ENCODE data around the gene TAC3.
"Not testable (repeated sequence)": the region's sequence is repeated elsewhere in the genome, so short reads cannot be mapped to it uniquely, and the experiment has no call there.

Gene TAC3

GRCh38 chr12:56990648-56991318 lies 25.5 kb downstream of the TAC3 start:
- FAIRE-seq (no peak), DNase-seq (ENCODE audit: insufficient read length, low spot score) (no peak)
- TF ChIP-seq TAF1 (IDR thresholded peaks at IDR 0.05; ENCODE audit: low read depth, low read length): no peak
- no peak for TF ChIP-seq PAX5 (IDR thresholded peaks at IDR 0.05; ENCODE audit: insufficient read depth, low read length, severe bottlenecking)
- TF ChIP-seq POU2F2 (IDR thresholded peaks at IDR 0.05; ENCODE audit: low read depth, low read length): no peak
- no peak for TF ChIP-seq POLR2A (IDR thresholded peaks at IDR 0.05; ENCODE audit: low read depth, low read length)
- no peak for TF ChIP-seq SPI1 (IDR thresholded peaks at IDR 0.05; ENCODE audit: low read depth, low read length)
- TF ChIP-seq POLR2AphosphoS5 (IDR thresholded peaks at IDR 0.05; ENCODE audit: low read depth, low read length): no peak

GRCh38 chr12:56989861-56990610 lies 26.3 kb downstream of the TAC3 start:
- no peak for DNase-seq (ENCODE audit: insufficient read length, low spot score)
- TF ChIP-seq POLR2AphosphoS5 (IDR thresholded peaks at IDR 0.05; ENCODE audit: low read depth, low read length): no peak
- no peak for FAIRE-seq

DNA sequence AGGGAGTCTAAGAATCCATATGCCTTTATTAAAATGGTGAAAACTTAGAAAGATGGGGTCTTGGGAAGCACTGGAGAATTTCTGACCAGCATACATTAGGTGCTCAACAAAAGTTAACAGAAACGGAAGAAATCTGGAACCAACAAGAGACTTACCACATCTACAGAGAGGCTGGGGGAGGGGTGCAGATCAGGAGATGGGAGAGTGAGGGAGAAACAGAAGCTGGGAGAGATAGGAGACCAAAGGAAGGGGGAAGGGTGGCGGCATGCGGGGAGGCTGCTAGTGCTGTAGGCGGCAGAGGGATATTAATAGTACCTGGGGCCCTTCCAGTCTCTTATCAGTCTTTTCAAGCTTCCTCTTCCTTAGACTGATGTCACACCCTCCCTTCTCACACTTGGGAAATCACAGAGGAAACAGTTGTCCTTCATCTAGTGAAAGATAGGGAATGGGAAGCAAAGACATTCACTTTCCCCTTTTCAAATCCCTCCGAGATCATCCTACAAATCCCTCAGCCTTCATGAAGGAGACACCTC lies 28.1 kb downstream of the TAC3 start:
- TF ChIP-seq POLR2A (IDR thresholded peaks at IDR 0.05; ENCODE audit: low read depth, low read length): no peak
- TF ChIP-seq SPI1 (IDR thresholded peaks at IDR 0.05; ENCODE audit: low read depth, low read length): no peak
- no peak for TF ChIP-seq PAX5 (IDR thresholded peaks at IDR 0.05; ENCODE audit: insufficient read depth, low read length, severe bottlenecking)
- no peak for TF ChIP-seq POLR2AphosphoS5 (IDR thresholded peaks at IDR 0.05; ENCODE audit: low read depth, low read length)
- TF ChIP-seq TAF1 (IDR thresholded peaks at IDR 0.05; ENCODE audit: low read depth, low read length): no peak
- TF ChIP-seq POU2F2 (IDR thresholded peaks at IDR 0.05; ENCODE audit: low read depth, low read length): no peak
- DNase-seq (ENCODE audit: insufficient read length, low spot score) (no peak), FAIRE-seq (no peak)

- FAIRE-seq: peak; percentile 76
- DNase-seq (ENCODE audit: insufficient read length, low spot score): peak; percentile 54
- TF ChIP-seq POLR2A (IDR thresholded peaks at IDR 0.05; ENCODE audit: low read depth, low read length) (no peak), PAX5 (IDR thresholded peaks at IDR 0.05; ENCODE audit: insufficient read depth, low read length, severe bottlenecking) (no peak), SPI1 (IDR thresholded peaks at IDR 0.05; ENCODE audit: low read depth, low read length) (no peak), POLR2AphosphoS5 (IDR thresholded peaks at IDR 0.05; ENCODE audit: low read depth, low read length) (no peak), POU2F2 (IDR thresholded peaks at IDR 0.05; ENCODE audit: low read depth, low read length) (0 out of 2 replicates have a peak, but pooled peaks have one; percentile 28), TAF1 (IDR thresholded peaks at IDR 0.05; ENCODE audit: low read depth, low read length) (no peak)
Observed at GRCh38 chr12:56987551-56988053, 28.7 kb downstream of the TAC3 start.

DNA sequence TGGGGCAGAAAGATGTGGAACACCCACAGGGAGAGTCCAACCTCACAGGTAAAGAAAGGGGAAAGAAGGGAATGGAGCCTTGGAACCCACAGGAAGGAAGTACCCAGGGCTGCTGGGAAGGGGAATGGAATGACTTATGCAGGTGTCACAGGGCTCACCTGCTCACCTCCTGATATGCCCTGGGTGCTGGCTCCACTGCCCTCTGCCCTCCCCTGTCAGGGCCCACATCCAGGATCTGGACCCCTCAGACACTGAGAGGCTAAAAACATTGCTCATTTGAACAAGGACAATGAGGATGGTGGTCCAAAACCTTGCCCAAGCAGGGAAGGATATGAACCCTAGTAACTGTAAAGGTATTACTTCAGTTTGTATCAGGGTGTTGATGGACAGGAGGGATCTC lies 29.3 kb downstream of the TAC3 start:
- FAIRE-seq (no peak), DNase-seq (ENCODE audit: insufficient read length, low spot score) (no peak)
- TF ChIP-seq PAX5 (IDR thresholded peaks at IDR 0.05; ENCODE audit: insufficient read depth, low read length, severe bottlenecking) (no peak), POLR2A (IDR thresholded peaks at IDR 0.05; ENCODE audit: low read depth, low read length) (no peak), POLR2AphosphoS5 (IDR thresholded peaks at IDR 0.05; ENCODE audit: low read depth, low read length) (no peak), POU2F2 (IDR thresholded peaks at IDR 0.05; ENCODE audit: low read depth, low read length) (no peak), TAF1 (IDR thresholded peaks at IDR 0.05; ENCODE audit: low read depth, low read length) (no peak)

GRCh38 chr12:56985714-56986113 lies 30.6 kb downstream of the TAC3 start:
- FAIRE-seq; DNase-seq (ENCODE audit: insufficient read length, low spot score): not testable (repeated sequence)

GRCh38 chr12:56983386-56983785 lies 32.9 kb downstream of the TAC3 start:
- DNase-seq (ENCODE audit: insufficient read length, low spot score) (no peak), FAIRE-seq (no peak)
- TF ChIP-seq SPI1 (IDR thresholded peaks at IDR 0.05; ENCODE audit: low read depth, low read length) (no peak), POLR2A (IDR thresholded peaks at IDR 0.05; ENCODE audit: low read depth, low read length) (no peak), POU2F2 (IDR thresholded peaks at IDR 0.05; ENCODE audit: low read depth, low read length) (no peak)

- not testable (repeated sequence) for DNase-seq (ENCODE audit: insufficient read length, low spot score); FAIRE-seq
Observed at GRCh38 chr12:56982578-56983236, 33.6 kb downstream of the TAC3 start.

DNA sequence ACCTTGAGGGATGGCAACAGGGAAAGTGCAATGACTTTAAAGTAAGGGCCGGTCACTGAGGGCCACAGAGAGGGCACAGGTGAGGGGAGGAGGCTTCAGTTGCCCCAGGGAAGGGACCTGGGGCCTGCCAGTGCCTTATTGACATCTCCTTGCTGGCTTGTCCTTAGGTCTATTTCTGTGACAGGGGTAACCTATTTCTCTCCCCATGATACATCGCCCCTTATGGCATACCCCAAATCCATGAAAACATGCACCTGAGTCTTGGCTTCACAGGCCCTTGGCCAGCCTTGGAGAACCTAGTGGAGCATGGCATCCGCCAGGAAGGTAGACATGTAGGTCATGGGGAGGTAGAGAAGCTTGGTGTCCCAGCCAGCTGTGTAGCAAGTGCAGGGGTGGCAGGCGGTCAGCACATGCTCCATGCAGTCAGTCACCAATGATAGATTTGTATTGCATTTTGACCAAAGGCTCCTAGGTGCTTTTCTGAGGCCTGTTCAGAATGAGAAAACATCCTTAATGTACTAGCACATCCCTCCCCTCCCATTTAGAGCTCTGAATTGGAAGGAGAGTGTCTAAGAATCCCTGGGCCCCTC lies 35.3 kb downstream of the TAC3 start:
- FAIRE-seq: no peak
- TF ChIP-seq TAF1 (IDR thresholded peaks at IDR 0.05; ENCODE audit: low read depth, low read length) (no peak), POLR2AphosphoS5 (IDR thresholded peaks at IDR 0.05; ENCODE audit: low read depth, low read length) (no peak), SPI1 (IDR thresholded peaks at IDR 0.05; ENCODE audit: low read depth, low read length) (no peak)
- no peak for DNase-seq (ENCODE audit: insufficient read length, low spot score)

GRCh38 chr12:56980268-56980667 lies 36.1 kb downstream of the TAC3 start:
- TF ChIP-seq TAF1 (IDR thresholded peaks at IDR 0.05; ENCODE audit: low read depth, low read length) (no peak), POU2F2 (IDR thresholded peaks at IDR 0.05; ENCODE audit: low read depth, low read length) (no peak), SPI1 (IDR thresholded peaks at IDR 0.05; ENCODE audit: low read depth, low read length) (no peak), PAX5 (IDR thresholded peaks at IDR 0.05; ENCODE audit: insufficient read depth, low read length, severe bottlenecking) (no peak), POLR2A (IDR thresholded peaks at IDR 0.05; ENCODE audit: low read depth, low read length) (no peak), POLR2AphosphoS5 (IDR thresholded peaks at IDR 0.05; ENCODE audit: low read depth, low read length) (no peak)
- FAIRE-seq: no peak
- DNase-seq (ENCODE audit: insufficient read length, low spot score): no peak

Measured in GM12891 (cell line).